DND-41 (cell line): ENCODE results near the gene PXN.
"Not testable (repeated sequence)": the region's sequence is repeated elsewhere in the genome, so short reads cannot be mapped to it uniquely, and the experiment has no call there.

ENCODE experiments used
- ATAC-seq: fragments of 200-7000 bp; cut with Tn5 transposase; 3 replicates; pipeline ENCODE4 v1.9.1; 2021; ENCODE audit warnings: low read depth; ENCODE audit not compliant: insufficient read depth
- DNase-seq: peaks from one replicate; pipeline ENCODE4 v3.0.0-alpha.2; 2020
- H2AFZ ChIP-seq: 2 replicates; pipeline ENCODE4 v1.6.0; 2012; ENCODE audit warnings: low read depth, low read length
- H3K27ac ChIP-seq: 2 replicates; pipeline ENCODE4 v1.5.1; 2012; ENCODE audit warnings: low read length, inconsistent platforms
- H3K27me3 ChIP-seq: fragments of 200-600 bp; sonication (generic); 2 replicates; pipeline ENCODE4 v1.6.0; 2012; ENCODE audit warnings: low read length, mild to moderate bottlenecking, inconsistent platforms; ENCODE audit not compliant: insufficient read depth, poor library complexity
- H3K36me3 ChIP-seq: 2 replicates; pipeline ENCODE4 v1.5.1; 2012; ENCODE audit warnings: low read length, inconsistent platforms; ENCODE audit not compliant: insufficient read depth
- H3K4me1 ChIP-seq: 2 replicates; pipeline ENCODE4 v1.5.1; 2012; ENCODE audit warnings: mild to moderate bottlenecking, low read length; ENCODE audit not compliant: insufficient read depth
- H3K4me2 ChIP-seq: 2 replicates; pipeline ENCODE4 v1.6.0; 2012; ENCODE audit warnings: mild to moderate bottlenecking, moderate library complexity, low read length, inconsistent platforms; ENCODE audit not compliant: insufficient read depth
- H3K4me3 ChIP-seq, 2 experiments: fragments of 200-600 bp in 1 of 2; shearing (Covaris generic) in 1 of 2; 2 replicates each; pipeline ENCODE4 v1.5.1; 2012 to 2016; ENCODE audit warnings: inconsistent platforms in 2 of 2, low read length in 2 of 2, mild to moderate bottlenecking in 2 of 2, low read depth in 1 of 2, moderate library complexity in 1 of 2
- H3K79me2 ChIP-seq: 2 replicates; pipeline ENCODE4 v1.6.0; 2012; ENCODE audit warnings: low read length, inconsistent platforms; ENCODE audit not compliant: insufficient read depth
- H3K9ac ChIP-seq: 2 replicates; pipeline ENCODE4 v1.6.0; 2012; ENCODE audit warnings: low read depth, mild to moderate bottlenecking, inconsistent platforms, low read length, moderate library complexity
- H3K9me3 ChIP-seq: 2 replicates; pipeline ENCODE4 v1.5.1; 2012; ENCODE audit warnings: low read length, moderate library complexity, mild to moderate bottlenecking, inconsistent platforms; ENCODE audit not compliant: insufficient read depth, severe bottlenecking
- H4K20me1 ChIP-seq: 2 replicates; pipeline ENCODE4 v1.6.0; 2012; ENCODE audit warnings: low read length; ENCODE audit not compliant: insufficient read depth
- EZH2 ChIP-seq: IDR thresholded peaks from 3 replicates; pipeline ENCODE4 v1.6.1; 2012; ENCODE audit warnings: borderline replicate concordance, low read depth, mild to moderate bottlenecking, moderate library complexity, low read length, inconsistent platforms; ENCODE audit not compliant: severe bottlenecking
- TF ChIP-seq, protein P1 (sequence below): IDR thresholded peaks from 2 replicates; pipeline ENCODE4 v1.5.1; 2012; ENCODE audit warnings: borderline replicate concordance, low read length, moderate library complexity, mild to moderate bottlenecking; ENCODE audit not compliant: poor library complexity, severe bottlenecking; ENCODE audit errors: extremely low read depth

The PXN gene

DNA sequence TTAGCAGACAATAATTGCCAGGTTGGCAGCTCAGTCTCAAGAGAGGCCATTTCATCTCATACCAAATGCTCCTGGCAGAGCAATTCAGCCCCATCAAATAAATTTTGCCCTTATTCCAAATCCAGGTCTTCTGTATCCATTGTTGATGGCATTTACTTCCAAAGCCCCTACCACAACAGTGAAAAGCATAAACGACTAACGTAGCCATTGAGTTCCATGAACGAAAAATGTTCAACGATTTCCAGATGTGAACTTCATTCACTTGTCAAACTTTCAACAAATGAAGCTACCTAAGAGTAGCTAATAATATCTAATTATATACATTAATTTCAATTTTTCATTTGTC lies 68.0 kb downstream of the PXN start:
- no peak for TF ChIP-seq EZH2
- TF ChIP-seq, protein P1, sequence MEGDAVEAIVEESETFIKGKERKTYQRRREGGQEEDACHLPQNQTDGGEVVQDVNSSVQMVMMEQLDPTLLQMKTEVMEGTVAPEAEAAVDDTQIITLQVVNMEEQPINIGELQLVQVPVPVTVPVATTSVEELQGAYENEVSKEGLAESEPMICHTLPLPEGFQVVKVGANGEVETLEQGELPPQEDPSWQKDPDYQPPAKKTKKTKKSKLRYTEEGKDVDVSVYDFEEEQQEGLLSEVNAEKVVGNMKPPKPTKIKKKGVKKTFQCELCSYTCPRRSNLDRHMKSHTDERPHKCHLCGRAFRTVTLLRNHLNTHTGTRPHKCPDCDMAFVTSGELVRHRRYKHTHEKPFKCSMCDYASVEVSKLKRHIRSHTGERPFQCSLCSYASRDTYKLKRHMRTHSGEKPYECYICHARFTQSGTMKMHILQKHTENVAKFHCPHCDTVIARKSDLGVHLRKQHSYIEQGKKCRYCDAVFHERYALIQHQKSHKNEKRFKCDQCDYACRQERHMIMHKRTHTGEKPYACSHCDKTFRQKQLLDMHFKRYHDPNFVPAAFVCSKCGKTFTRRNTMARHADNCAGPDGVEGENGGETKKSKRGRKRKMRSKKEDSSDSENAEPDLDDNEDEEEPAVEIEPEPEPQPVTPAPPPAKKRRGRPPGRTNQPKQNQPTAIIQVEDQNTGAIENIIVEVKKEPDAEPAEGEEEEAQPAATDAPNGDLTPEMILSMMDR, result no peak
- H2AFZ ChIP-seq, result no peak overlapping the region
- ATAC-seq, result no peak
- peaks cover 75% of the 10 kb centered on the region for H3K4me1 ChIP-seq
- 0 out of 4 replicates have a peak overlapping the region, but pooled peaks of 1 of the 2 experiments have one; percentile 26 for H3K4me3 ChIP-seq
- H4K20me1 ChIP-seq, result peaks cover 41% of the 10 kb centered on the region
- H3K9me3 ChIP-seq, result no peaks in the 10 kb centered on the region
- DNase-seq, result no peak
- peaks cover 50% of the 10 kb centered on the region for H3K36me3 ChIP-seq
- no peaks in the 10 kb centered on the region for H3K27me3 ChIP-seq
- no peak overlapping the region for H3K27ac ChIP-seq
- no peak overlapping the region for H3K9ac ChIP-seq
- H3K4me2 ChIP-seq, result peak overlapping the region; percentile 78; the same call in 1 of the 2 replicates
- H3K79me2 ChIP-seq, result peaks cover 87% of the 10 kb centered on the region

DNA sequence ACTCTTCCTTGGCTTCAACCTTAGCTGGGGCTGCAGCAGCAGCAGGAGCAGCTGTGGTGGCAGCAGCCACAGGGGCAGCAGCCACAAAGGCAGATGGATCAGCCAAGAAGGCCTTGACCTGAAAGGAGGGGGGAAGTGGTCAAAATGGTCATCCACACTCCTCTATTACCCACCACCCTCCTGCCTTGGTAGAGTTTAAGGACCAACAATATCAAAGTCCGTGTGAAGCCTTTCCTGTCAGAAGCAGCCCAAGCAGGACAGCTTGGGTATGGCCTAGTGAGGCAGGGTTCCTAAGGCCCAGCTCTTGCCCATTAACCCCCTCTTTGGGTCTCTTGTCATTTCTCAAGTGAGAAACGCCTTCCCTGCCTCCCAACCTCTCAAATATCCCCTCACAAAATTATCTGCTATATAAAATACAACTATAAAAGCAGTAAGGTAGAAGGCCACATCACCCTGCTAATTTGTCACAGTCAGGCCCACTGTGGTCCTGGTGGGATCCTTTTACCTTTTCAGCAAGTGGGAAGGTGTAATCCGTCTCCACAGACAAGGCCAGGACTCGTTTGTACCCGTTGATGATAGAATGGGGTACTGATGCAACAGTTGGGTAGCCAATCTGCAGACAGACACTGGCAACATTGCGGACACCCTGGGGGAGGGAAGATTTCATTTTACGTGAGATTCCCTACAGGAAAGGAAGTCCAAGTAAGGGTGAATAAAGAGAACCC lies 68.6 kb downstream of the PXN start:
- Histone ChIP-seq H3K36me3 (peaks cover 53% of the 10 kb centered on the region), H3K4me1 (peaks cover 73% of the 10 kb centered on the region), H3K79me2 (peaks cover 86% of the 10 kb centered on the region), H4K20me1 (peaks cover 44% of the 10 kb centered on the region), H3K4me2 (peak overlapping the region; percentile 78; the same call in 1 of the 2 replicates)
- not testable (repeated sequence) for H3K9me3 ChIP-seq, ATAC-seq, H3K27me3 ChIP-seq, H3K9ac ChIP-seq, H3K4me3 ChIP-seq, H2AFZ ChIP-seq, DNase-seq, H3K27ac ChIP-seq

DNA sequence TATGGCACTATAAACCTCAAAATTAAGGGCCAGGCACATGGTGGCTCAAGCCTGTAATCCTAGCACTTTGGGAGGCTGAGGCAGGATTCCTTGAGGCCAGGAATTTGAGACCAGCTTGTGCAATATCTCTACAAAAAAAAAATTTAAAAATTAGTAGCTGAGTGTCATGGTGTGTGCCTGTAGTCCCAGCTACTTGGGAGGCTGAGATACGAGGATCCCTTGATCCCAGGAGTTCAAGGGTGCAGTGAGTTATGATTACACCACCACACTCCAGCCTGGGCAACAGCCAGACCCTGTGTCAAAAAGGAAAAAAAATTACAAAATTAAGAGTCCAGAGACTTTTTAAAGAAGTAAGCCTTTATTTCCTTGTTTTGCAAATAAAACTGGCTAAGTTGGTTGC lies 69.2 kb downstream of the PXN start:
- Histone ChIP-seq H3K9ac (0 out of 2 replicates have a peak overlapping the region, but pooled peaks have one; percentile 90), H3K27me3 (no peaks in the 10 kb centered on the region), H3K9me3 (no peaks in the 10 kb centered on the region), H3K4me1 (peaks cover 78% of the 10 kb centered on the region), H3K27ac (no peak overlapping the region), H4K20me1 (peaks cover 48% of the 10 kb centered on the region), H2AFZ (no peak overlapping the region), H3K79me2 (peaks cover 88% of the 10 kb centered on the region), H3K36me3 (peaks cover 58% of the 10 kb centered on the region), H3K4me2 (peak overlapping the region; percentile 78; the same call in 1 of the 2 replicates), H3K4me3 (no peak overlapping the region)
- no peak for TF ChIP-seq EZH2
- TF ChIP-seq, protein P1, result no peak
- no peak for DNase-seq
- no peak for ATAC-seq

DNA sequence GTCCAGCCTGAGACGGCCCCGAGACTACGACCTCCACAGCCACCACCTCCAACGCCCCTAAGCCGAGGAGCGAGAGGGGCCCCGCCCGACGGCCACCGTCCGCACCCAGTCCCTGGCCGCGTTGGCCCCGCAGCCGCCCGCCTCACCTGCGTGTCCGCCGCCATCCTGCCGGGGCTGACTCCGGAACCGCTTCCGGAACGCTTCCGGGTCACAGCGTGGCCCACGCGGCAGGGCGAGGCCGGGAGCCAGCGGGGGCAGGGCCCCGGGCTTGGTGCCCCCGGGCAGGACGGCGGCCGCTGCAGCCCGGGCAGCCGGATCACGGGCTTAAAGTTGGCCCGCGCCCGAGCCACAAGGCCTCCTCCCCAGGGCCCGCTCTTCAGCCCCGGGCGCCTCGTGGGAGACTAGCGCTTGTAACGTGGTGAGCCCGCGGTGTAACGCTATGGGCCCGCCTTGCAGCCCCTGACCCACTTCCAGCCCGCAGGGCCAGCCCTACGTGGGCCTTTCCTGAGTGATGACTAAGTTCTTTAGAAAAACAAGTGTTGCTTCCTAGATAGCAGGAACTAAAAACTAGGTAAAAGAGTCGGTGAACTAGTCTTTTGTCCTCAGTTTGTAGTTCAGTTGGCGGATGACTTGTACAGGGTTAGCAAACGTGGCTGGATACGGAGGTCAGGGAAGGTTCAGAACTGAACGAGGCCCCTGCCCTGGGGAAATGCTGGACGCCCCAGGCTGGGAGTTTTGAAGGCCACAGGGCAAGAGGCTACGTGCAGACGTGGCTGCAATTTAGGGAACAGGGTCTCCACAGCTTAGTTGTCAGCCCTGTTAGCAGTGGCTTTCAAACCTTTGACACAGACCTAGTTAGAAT lies 70.8 kb downstream of the PXN start, which contains the start of gene GCN1:
GCN1 (minus strand) TSS at position 182 of the 862 bp plus-strand sequence; CDS start at position 164, 18 bp downstream.
- ATAC-seq (peak; percentile 83), DNase-seq (peak; percentile 87)
- H3K36me3 ChIP-seq, result peaks cover 65% of the 10 kb centered on the region
- no peaks in the 10 kb centered on the region for H3K9me3 ChIP-seq
- no peaks in the 10 kb centered on the region for H3K27me3 ChIP-seq
- TF ChIP-seq, protein P1, result no peak
- no peak for TF ChIP-seq EZH2
- H3K79me2 ChIP-seq, result peaks cover 92% of the 10 kb centered on the region
- H3K4me3 ChIP-seq, result peak within 1 kb of the TSS; percentile 79 to 97
- H3K4me1 ChIP-seq, result peaks cover 77% of the 10 kb centered on the region
- H3K27ac ChIP-seq, result peak within 1 kb of the TSS; percentile 89
- peak within 1 kb of the TSS; percentile 90 for H3K9ac ChIP-seq
- H2AFZ ChIP-seq, result peak within 1 kb of the TSS; percentile 81
- peak within 1 kb of the TSS; percentile 78 for H3K4me2 ChIP-seq
- peaks cover 48% of the 10 kb centered on the region for H4K20me1 ChIP-seq
